8988T (cell line): ENCODE data around the gene CX3CR1.

Source experiments
- DNase-seq: peaks from one replicate; pipeline ENCODE4 v3.0.0; 2011

CX3CR1 gene

GRCh38 chr3:39220407-39221140 lies 59.3 kb downstream of the CX3CR1 start:
- no peak for DNase-seq

GRCh38 chr3:39219702-39220101 lies 60.1 kb downstream of the CX3CR1 start:
- DNase-seq: no peak

- no peak for DNase-seq
These were observed 63.6 kb downstream of the CX3CR1 start for GRCh38 chr3:39216176-39216790.

- no peak for DNase-seq
These were observed 66.2 kb downstream of the CX3CR1 start for GRCh38 chr3:39213613-39214012.
